ENCODE data around the gene DVL3. TPM values are rescaled to one million over a fixed set of nuclear protein-coding genes. Genes with fewer than 3 reads are reported as not detected.
"Not testable (repeated sequence)": the region's sequence is repeated elsewhere in the genome, so short reads cannot be mapped to it uniquely, and the experiment has no call there.

DVL3 gene
- total and polyA plus RNA-seq, 10 of the 15 experiments (the other 5 are each of a cell fraction or from before 2014, with no cell fraction given) = 2.2 to 39.7 (median 14.5) TPM

DNA sequence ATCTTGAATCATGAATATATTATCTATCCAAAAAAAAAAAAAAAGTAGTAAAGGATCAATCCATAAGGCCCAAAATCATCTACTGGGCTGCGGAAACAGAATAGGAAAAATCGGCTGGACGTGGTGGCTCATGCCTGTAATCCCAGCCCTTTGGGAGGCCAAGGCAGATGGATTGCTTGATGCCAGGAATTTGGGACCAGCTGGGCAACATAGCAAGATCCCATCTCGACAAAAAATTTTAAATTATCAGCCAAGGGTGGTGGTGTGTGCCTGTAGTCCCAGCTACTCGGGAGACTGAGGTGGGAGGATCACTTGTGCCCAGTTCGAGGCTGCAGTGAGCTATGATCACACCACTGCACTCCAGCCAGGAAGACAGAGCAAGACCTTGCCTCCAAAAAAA lies 6.1 kb upstream of the DVL3 start (continued):
- TF ChIP-seq, protein P1, sequence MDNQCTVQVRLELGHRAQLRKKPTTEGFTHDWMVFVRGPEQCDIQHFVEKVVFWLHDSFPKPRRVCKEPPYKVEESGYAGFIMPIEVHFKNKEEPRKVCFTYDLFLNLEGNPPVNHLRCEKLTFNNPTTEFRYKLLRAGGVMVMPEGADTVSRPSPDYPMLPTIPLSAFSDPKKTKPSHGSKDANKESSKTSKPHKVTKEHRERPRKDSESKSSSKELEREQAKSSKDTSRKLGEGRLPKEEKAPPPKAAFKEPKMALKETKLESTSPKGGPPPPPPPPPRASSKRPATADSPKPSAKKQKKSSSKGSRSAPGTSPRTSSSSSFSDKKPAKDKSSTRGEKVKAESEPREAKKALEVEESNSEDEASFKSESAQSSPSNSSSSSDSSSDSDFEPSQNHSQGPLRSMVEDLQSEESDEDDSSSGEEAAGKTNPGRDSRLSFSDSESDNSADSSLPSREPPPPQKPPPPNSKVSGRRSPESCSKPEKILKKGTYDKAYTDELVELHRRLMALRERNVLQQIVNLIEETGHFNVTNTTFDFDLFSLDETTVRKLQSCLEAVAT (IDR thresholded peaks at IDR 0.05) = no peak
- TF ChIP-seq SREBF2 (IDR thresholded peaks at IDR 0.05; ENCODE audit: low read length) (no peak), WRNIP1 (IDR thresholded peaks at IDR 0.05; ENCODE audit: borderline replicate concordance, low read depth, low read length) (no peak)
- TF ChIP-seq, protein P2, sequence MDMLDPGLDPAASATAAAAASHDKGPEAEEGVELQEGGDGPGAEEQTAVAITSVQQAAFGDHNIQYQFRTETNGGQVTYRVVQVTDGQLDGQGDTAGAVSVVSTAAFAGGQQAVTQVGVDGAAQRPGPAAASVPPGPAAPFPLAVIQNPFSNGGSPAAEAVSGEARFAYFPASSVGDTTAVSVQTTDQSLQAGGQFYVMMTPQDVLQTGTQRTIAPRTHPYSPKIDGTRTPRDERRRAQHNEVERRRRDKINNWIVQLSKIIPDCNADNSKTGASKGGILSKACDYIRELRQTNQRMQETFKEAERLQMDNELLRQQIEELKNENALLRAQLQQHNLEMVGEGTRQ (IDR thresholded peaks at IDR 0.05; ENCODE audit: borderline replicate concordance, low read depth, low read length) = no peak

DNA sequence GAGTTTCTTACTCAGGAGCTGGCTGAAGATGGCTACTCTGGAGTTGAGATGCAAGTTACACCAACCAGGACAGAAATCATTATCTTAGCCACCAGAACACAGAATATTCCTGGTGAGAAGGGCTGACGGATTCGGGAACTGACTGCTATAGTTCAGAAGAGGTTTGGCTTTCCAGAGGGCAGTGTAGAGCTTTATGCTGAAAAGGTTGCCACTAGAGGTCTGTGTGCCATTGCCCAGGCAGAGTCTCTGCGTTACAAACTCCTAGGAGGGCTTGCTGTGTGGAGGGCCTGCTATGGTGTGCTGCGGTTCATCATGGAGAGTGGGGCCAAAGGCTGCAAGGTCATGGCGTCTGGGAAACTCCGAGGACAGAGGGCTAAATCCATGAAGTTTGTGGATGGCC lies 5.4 kb upstream of the DVL3 start:
- BruUV-seq (replicated peaks); H3K79me2 ChIP-seq (ENCODE audit: control insufficient read depth, insufficient read depth, low read length); H3K27ac ChIP-seq (ENCODE audit: control insufficient read depth, insufficient read depth); H3K27me3 ChIP-seq (replicated peaks in 1 of 2; ENCODE audit: control insufficient read depth in 2 of 2, insufficient read depth in 2 of 2, low read length in 1 of 2); H3K4me1 ChIP-seq (ENCODE audit: control insufficient read depth, insufficient read depth, low read length); intact Hi-C loops (cut with micrococcal nuclease; ENCODE audit: unreplicated experiment); in situ Hi-C loops (cut with MboI); H2AFZ ChIP-seq (ENCODE audit: control insufficient read depth, low read depth, low read length); H3K4me2 ChIP-seq (ENCODE audit: control insufficient read depth, insufficient read depth); ATAC-seq; FAIRE-seq; H4K20me1 ChIP-seq (ENCODE audit: control insufficient read depth, insufficient read depth); H3K9ac ChIP-seq (ENCODE audit: control insufficient read depth, insufficient read depth, low read length); H3K9me3 ChIP-seq (replicated peaks; ENCODE audit: control insufficient read depth, insufficient read depth, low read length); H3K36me3 ChIP-seq (ENCODE audit: control insufficient read depth in 2 of 2, insufficient read depth in 2 of 2, low read length in 1 of 2); H3K4me3 ChIP-seq; DNase-seq (ENCODE audit: low read depth, low spot score); POLR2A ChIA-PET; RAD21 ChIA-PET (ENCODE audit: unreplicated experiment): not testable (repeated sequence)
- CTCF ChIA-PET = interaction anchor here (0.7 kb wide), 2 partner anchors 19 to 113 kb away, joined by 3 read pairs; no protein-coding TSS in a partner anchor
- WGBS (ENCODE audit: insufficient coverage, insufficient replicate concordance, low lambda C conversion rate, missing lambda C conversion rate) = 60% methylated on average over 6 of the region's 6 CpGs
- SMC1A ChIA-PET (ENCODE audit: uncharacterized antibody, unreplicated experiment) = interaction anchor here (0.9 to 1.6 kb wide), 2 partner anchors 9 to 66 kb away, joined by 3 to 4 read pairs; no protein-coding TSS in a partner anchor
